OCI-LY1 (cell line): ENCODE measurements around the gene DNASE1L2.

Experiments used
- H2AFZ ChIP-seq: fragments of 200-600 bp; sonication (generic), shearing (Covaris generic); 2 replicates; pipeline ENCODE4 v1.6.0; 2014; ENCODE audit warnings: antibody characterized with exemption, mild to moderate bottlenecking, low read length
- H3F3A ChIP-seq: fragments of 200-600 bp; sonication (generic), shearing (Covaris generic); 2 replicates; pipeline ENCODE4 v1.6.0; 2014; ENCODE audit warnings: mild to moderate bottlenecking, antibody characterized with exemption, low read length, moderate library complexity; ENCODE audit not compliant: insufficient read depth
- H3K27ac ChIP-seq: fragments of 200-600 bp; sonication (generic); 2 replicates; pipeline ENCODE4 v1.5.1; 2014; ENCODE audit warnings: low read length, mixed run types, mild to moderate bottlenecking, low read depth; ENCODE audit not compliant: poor library complexity, severe bottlenecking
- H3K27me3 ChIP-seq: fragments of 200-600 bp; sonication (generic); 2 replicates; pipeline ENCODE4 v1.6.0; 2014; ENCODE audit warnings: antibody characterized with exemption, mild to moderate bottlenecking, low read length, moderate library complexity; ENCODE audit not compliant: insufficient read depth
- H3K36me3 ChIP-seq: fragments of 200-600 bp; sonication (generic); 2 replicates; pipeline ENCODE4 v1.6.1; 2014; ENCODE audit warnings: mild to moderate bottlenecking, antibody characterized with exemption, low read length, moderate library complexity, mixed read lengths; ENCODE audit not compliant: insufficient read depth
- H3K4me1 ChIP-seq: fragments of 200-600 bp; sonication (generic); 2 replicates; pipeline ENCODE4 v1.5.1; 2014; ENCODE audit warnings: mild to moderate bottlenecking, low read length, moderate library complexity; ENCODE audit not compliant: insufficient read depth, severe bottlenecking
- H3K4me2 ChIP-seq: fragments of 200-600 bp; sonication (generic), shearing (Covaris generic); 2 replicates; pipeline ENCODE4 v1.6.1; 2014; ENCODE audit warnings: low read length
- H3K4me3 ChIP-seq: fragments of 200-600 bp; sonication (generic); 2 replicates; pipeline ENCODE4 v1.5.1; 2014; ENCODE audit warnings: low read length, low read depth, mild to moderate bottlenecking, mixed read lengths; ENCODE audit not compliant: poor library complexity, severe bottlenecking
- H3K79me2 ChIP-seq: fragments of 200-600 bp; shearing (Covaris generic); 2 replicates; pipeline ENCODE4 v1.6.1; 2016; ENCODE audit warnings: mixed run types, low read length, mixed read lengths; ENCODE audit not compliant: insufficient read depth
- H3K9ac ChIP-seq: fragments of 200-600 bp; sonication (generic), shearing (Covaris generic); 2 replicates; pipeline ENCODE4 v1.6.1; 2014; ENCODE audit warnings: mild to moderate bottlenecking, low read length, mixed read lengths
- H3K9me2 ChIP-seq: fragments of 200-600 bp; sonication (generic), shearing (Covaris generic); 2 replicates; pipeline ENCODE4 v1.6.1; 2014; ENCODE audit warnings: low read depth, mild to moderate bottlenecking, low read length, mixed read lengths
- H3K9me3 ChIP-seq: fragments of 200-600 bp; shearing (Covaris generic); 2 replicates; pipeline ENCODE4 v1.6.1; 2014; ENCODE audit warnings: low read length, mixed read lengths
- H4K20me1 ChIP-seq: fragments of 200-600 bp; sonication (generic), shearing (Covaris generic); 2 replicates; pipeline ENCODE4 v1.6.0; 2016; ENCODE audit warnings: mild to moderate bottlenecking, low read length; ENCODE audit not compliant: insufficient read depth
- EZH2 ChIP-seq: fragments of 200-600 bp; sonication (generic), shearing (Covaris generic); IDR thresholded peaks from 2 replicates; pipeline ENCODE4 v1.8.0; 2017; ENCODE audit warnings: borderline replicate concordance, mixed run types, mild to moderate bottlenecking, antibody characterized with exemption, low read length, moderate library complexity, mixed read lengths
- TF ChIP-seq, protein P1 (sequence below): fragments of 200-600 bp; sonication (generic), shearing (Covaris generic); IDR thresholded peaks from 2 replicates; pipeline ENCODE4 v1.5.1; 2017; ENCODE audit warnings: mild to moderate bottlenecking, antibody characterized with exemption, low read length, moderate library complexity, mixed read lengths

Gene DNASE1L2

DNA sequence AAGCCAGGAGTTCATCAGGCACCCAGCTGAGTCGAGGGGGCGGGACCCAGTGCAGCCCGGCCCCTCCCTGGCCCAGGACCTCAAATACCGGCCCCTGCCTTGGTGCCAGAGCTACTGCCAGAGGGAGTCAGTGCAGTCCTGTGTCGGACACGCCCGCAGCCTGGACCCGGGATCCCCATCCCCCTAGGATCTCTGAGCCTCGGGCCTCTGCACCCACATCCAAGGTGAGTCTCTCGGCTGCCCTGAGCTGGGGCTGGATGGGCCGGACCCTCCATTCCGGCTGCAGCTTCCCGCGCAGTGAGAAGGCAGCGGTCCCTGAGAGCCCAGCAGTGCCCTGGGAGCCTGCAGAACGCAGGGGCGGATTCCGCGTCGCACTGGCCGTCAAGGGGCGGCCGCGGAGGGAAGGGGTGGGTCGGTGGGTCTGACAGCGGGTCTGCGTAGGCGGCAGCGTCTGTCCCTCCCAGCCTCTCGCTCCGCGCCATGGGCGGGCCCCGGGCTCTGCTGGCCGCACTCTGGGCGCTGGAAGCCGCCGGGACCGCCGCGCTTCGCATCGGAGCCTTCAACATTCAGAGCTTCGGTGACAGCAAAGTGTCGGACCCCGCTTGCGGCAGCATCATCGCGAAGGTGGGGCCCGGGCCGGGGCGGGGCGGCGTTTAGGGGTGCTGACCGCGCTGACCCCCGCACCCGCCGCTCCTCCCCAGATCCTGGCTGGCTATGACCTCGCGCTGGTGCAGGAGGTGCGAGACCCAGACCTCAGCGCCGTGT, at the start of gene DNASE1L2:
TSS of gene DNASE1L2 (plus strand) at position 108 of the 765 bp plus-strand sequence. CDS start at position 481, 373 bp downstream.
- H2AFZ ChIP-seq: no peak within 1 kb of the TSS
- no peak within 1 kb of the TSS for H3K9ac ChIP-seq
- H3K4me1 ChIP-seq: no peaks in the 10 kb centered on the region
- H4K20me1 ChIP-seq: no peaks in the 10 kb centered on the region
- no peak within 1 kb of the TSS for H3K27ac ChIP-seq
- H3K36me3 ChIP-seq: peaks cover 76% of the 10 kb centered on the region
- H3K27me3 ChIP-seq: no peaks in the 10 kb centered on the region
- H3F3A ChIP-seq: 0 out of 2 replicates have a peak, but pooled peaks cover 3% of the 10 kb centered on the region
- H3K9me2 ChIP-seq: no peaks in the 10 kb centered on the region
- H3K4me3 ChIP-seq: no peak within 1 kb of the TSS
- TF ChIP-seq, protein P1, sequence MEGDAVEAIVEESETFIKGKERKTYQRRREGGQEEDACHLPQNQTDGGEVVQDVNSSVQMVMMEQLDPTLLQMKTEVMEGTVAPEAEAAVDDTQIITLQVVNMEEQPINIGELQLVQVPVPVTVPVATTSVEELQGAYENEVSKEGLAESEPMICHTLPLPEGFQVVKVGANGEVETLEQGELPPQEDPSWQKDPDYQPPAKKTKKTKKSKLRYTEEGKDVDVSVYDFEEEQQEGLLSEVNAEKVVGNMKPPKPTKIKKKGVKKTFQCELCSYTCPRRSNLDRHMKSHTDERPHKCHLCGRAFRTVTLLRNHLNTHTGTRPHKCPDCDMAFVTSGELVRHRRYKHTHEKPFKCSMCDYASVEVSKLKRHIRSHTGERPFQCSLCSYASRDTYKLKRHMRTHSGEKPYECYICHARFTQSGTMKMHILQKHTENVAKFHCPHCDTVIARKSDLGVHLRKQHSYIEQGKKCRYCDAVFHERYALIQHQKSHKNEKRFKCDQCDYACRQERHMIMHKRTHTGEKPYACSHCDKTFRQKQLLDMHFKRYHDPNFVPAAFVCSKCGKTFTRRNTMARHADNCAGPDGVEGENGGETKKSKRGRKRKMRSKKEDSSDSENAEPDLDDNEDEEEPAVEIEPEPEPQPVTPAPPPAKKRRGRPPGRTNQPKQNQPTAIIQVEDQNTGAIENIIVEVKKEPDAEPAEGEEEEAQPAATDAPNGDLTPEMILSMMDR: no peak
- TF ChIP-seq EZH2: no peak
- H3K79me2 ChIP-seq: no peaks in the 10 kb centered on the region
- no peaks in the 10 kb centered on the region for H3K9me3 ChIP-seq
- H3K4me2 ChIP-seq: no peak within 1 kb of the TSS

- no peaks in the 10 kb centered on the region for H3K9me2 ChIP-seq
- no peaks in the 10 kb centered on the region for H3K36me3 ChIP-seq
- no peak overlapping the region for H3K9ac ChIP-seq
- no peak overlapping the region for H2AFZ ChIP-seq
- H3K79me2 ChIP-seq: no peaks in the 10 kb centered on the region
- H3K4me3 ChIP-seq: no peak overlapping the region
- no peak overlapping the region for H3K27ac ChIP-seq
- no peaks in the 10 kb centered on the region for H4K20me1 ChIP-seq
- no peaks in the 10 kb centered on the region for H3F3A ChIP-seq
- TF ChIP-seq EZH2: no peak
- TF ChIP-seq, protein P1: no peak
- peaks cover 18% of the 10 kb centered on the region; the same call in 1 of the 2 replicates for H3K27me3 ChIP-seq
- H3K4me2 ChIP-seq: no peak overlapping the region
- H3K4me1 ChIP-seq: no peaks in the 10 kb centered on the region
- no peaks in the 10 kb centered on the region for H3K9me3 ChIP-seq
These were observed 49.7 kb upstream of the DNASE1L2 start for GRCh38 chr16:2186505-2186904.

DNA sequence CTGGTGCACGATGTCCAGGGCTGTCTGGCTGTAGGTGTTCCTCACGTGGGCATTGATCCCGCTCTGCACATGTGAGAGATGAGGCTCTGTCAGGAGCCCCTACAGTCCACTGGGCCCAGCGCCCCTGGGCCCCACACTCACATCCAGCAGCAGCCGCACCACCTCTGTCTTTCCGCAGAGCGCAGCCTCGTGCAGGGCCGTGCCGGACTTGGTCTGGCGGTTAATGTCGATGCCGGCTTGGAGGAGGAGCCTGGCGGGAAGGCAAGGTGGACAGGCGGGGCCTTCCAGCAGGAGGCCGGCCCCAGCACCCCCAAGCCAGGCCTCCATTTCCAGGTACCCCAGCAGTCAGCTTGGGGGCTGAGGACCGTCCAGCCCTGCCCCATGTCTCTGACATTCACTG, 49.0 kb upstream of the DNASE1L2 start:
- no peak overlapping the region for H3K27ac ChIP-seq
- no peaks in the 10 kb centered on the region for H3K9me2 ChIP-seq

More for the DNA sequence above, 49.0 kb upstream of the DNASE1L2 start:
- Histone ChIP-seq H3K9me3 (no peaks in the 10 kb centered on the region), H3K4me2 (no peak overlapping the region), H2AFZ (no peak overlapping the region), H4K20me1 (no peaks in the 10 kb centered on the region), H3K9ac (no peak overlapping the region), H3F3A (no peaks in the 10 kb centered on the region), H3K79me2 (no peaks in the 10 kb centered on the region), H3K36me3 (no peaks in the 10 kb centered on the region), H3K4me3 (no peak overlapping the region), H3K4me1 (no peaks in the 10 kb centered on the region), H3K27me3 (peaks cover 18% of the 10 kb centered on the region; the same call in 1 of the 2 replicates)
- TF ChIP-seq, protein P1: no peak
- TF ChIP-seq EZH2: no peak
